ENCODE measurements around the gene SPAG17.
A peak's percentile ranks its signal among the peaks of the same experiment; 100 is the strongest.

The SPAG17 gene

DNA sequence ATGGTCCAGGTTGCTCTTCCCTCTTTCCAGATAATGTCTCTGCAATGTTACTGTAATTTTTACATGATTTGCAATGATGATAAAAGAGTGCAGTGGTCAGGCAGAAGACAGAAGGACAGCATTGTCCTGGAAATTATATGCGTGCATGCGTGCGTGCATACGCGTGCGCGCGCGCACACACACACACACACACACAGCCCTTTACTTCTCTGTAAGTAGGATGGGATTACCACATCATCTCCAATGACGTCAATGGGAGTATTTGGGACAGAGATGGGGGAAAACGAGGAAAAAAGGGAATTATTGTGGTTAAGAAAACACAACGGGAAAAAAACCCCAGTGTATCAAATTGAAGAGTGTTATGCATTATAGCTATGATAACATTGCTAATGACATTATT, 99.7 kb downstream of the SPAG17 start:
- Histone ChIP-seq H3K4me1 (ENCODE audit: control insufficient read depth in 1 of 2, insufficient read depth in 2 of 2, low read length in 2 of 2) (peaks cover 0 to 5% of the 10 kb centered on the region in 2 donors), H3K9me3 (ENCODE audit: control insufficient read depth in 1 of 2, low read length in 2 of 2) (no peaks in the 10 kb centered on the region), H3K4me3 (ENCODE audit: low read depth in 1 of 2, low read length in 2 of 2) (no peak overlapping the region), H3K27me3 (ENCODE audit: control insufficient read depth in 1 of 2, insufficient read depth in 2 of 2, low read length in 2 of 2) (no peaks in the 10 kb centered on the region), H3K36me3 (ENCODE audit: control insufficient read depth in 1 of 2, insufficient read depth in 2 of 2, low read length in 2 of 2) (no peaks in the 10 kb centered on the region), H3K9ac (ENCODE audit: low read depth in 1 of 2, low read length in 2 of 2) (no peak overlapping the region), H3K27ac (ENCODE audit: low read depth, low read length) (no peak overlapping the region)

DNA sequence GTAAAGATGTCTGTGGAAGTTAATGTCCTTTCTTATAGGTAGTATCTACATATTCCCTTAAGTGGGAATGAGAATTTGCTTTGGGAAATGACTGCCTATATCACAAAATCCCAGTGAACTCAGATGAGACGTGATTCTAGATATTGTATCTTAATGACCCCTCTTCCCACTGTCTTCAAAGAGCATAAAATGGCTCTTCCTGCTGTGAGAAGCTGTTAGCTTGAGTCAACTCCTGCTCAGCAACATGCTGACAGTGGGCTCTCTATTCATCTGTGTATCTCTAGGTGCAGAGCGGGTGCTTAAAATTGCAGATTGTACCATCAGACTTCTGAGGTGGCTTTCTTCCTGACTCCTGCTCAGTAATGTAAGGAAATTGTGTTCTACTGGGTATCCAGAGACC, 100.6 kb downstream of the SPAG17 start:
- no peaks in the 10 kb centered on the region for H3K9me3 ChIP-seq (ENCODE audit: control insufficient read depth in 1 of 2, low read length in 2 of 2)
- no peak overlapping the region for H3K9ac ChIP-seq (ENCODE audit: low read depth in 1 of 2, low read length in 2 of 2)
- no peaks in the 10 kb centered on the region for H3K36me3 ChIP-seq (ENCODE audit: control insufficient read depth in 1 of 2, insufficient read depth in 2 of 2, low read length in 2 of 2)
- H3K4me3 ChIP-seq (ENCODE audit: low read depth in 1 of 2, low read length in 2 of 2) = no peak overlapping the region
- H3K4me1 ChIP-seq (ENCODE audit: control insufficient read depth in 1 of 2, insufficient read depth in 2 of 2, low read length in 2 of 2) = peaks cover 0 to 5% of the 10 kb centered on the region in 2 donors
- no peak overlapping the region for H3K27ac ChIP-seq (ENCODE audit: low read depth, low read length)
- no peaks in the 10 kb centered on the region for H3K27me3 ChIP-seq (ENCODE audit: control insufficient read depth in 1 of 2, insufficient read depth in 2 of 2, low read length in 2 of 2)

DNA sequence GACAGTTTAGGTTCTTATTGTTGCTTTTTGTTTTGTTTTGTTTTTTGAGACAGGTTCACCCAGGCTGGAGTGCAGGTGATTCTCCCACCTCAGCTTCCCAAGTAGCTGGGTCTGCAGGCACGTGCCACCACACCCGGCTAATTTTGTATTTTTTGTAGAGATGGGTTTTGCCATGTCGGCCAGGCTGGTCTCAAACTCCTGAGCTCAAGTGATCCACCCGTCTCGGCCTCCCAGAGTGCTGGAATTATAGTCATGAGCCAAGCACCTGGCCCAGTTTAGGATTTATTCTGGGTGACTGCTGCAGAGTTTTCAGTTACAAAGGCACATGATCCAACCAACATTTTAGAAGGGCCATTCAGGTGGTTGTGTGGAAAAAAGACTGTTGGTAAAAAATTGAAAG, 102.0 kb downstream of the SPAG17 start:
- Histone ChIP-seq H3K4me3 (ENCODE audit: low read depth in 1 of 2, low read length in 2 of 2) (no peak overlapping the region), H3K36me3 (ENCODE audit: control insufficient read depth in 1 of 2, insufficient read depth in 2 of 2, low read length in 2 of 2) (no peaks in the 10 kb centered on the region), H3K27ac (ENCODE audit: low read depth, low read length) (no peak overlapping the region), H3K27me3 (ENCODE audit: control insufficient read depth in 1 of 2, insufficient read depth in 2 of 2, low read length in 2 of 2) (no peaks in the 10 kb centered on the region), H3K9me3 (ENCODE audit: control insufficient read depth in 1 of 2, low read length in 2 of 2) (no peaks in the 10 kb centered on the region), H3K9ac (ENCODE audit: low read depth in 1 of 2, low read length in 2 of 2) (no peak overlapping the region), H3K4me1 (ENCODE audit: control insufficient read depth in 1 of 2, insufficient read depth in 2 of 2, low read length in 2 of 2) (peaks cover 0 to 5% of the 10 kb centered on the region in 2 donors)

DNA sequence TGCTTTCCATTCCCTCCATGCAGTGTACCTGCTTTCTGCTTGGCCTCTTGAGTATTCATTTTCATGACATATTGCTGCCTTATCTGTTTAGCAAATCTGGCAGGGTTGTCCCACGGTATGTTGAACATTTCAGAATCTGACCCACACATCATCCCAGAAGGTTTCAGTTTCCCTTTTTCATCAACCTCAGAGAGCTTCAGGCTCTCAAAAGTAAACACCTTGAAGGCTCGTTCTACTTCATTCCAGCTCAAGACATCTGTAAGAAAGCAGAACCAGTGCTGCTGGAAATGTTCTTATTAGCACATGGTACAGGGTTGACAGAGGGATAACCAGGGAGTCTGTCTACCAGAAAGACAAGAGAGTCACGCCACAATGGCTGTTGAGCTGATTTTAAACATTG, 103.6 kb downstream of the SPAG17 start:
- Histone ChIP-seq H3K9ac (ENCODE audit: low read depth in 1 of 2, low read length in 2 of 2) (no peak overlapping the region), H3K27ac (ENCODE audit: low read depth, low read length) (no peak overlapping the region), H3K4me3 (ENCODE audit: low read depth in 1 of 2, low read length in 2 of 2) (no peak overlapping the region), H3K36me3 (ENCODE audit: control insufficient read depth in 1 of 2, insufficient read depth in 2 of 2, low read length in 2 of 2) (no peaks in the 10 kb centered on the region), H3K4me1 (ENCODE audit: control insufficient read depth in 1 of 2, insufficient read depth in 2 of 2, low read length in 2 of 2) (peaks cover 0 to 5% of the 10 kb centered on the region in 2 donors), H3K27me3 (ENCODE audit: control insufficient read depth in 1 of 2, insufficient read depth in 2 of 2, low read length in 2 of 2) (no peaks in the 10 kb centered on the region), H3K9me3 (ENCODE audit: control insufficient read depth in 1 of 2, low read length in 2 of 2) (no peaks in the 10 kb centered on the region)

GRCh38 chr1:118077331-118078045, 107.5 kb downstream of the SPAG17 start:
- no peak overlapping the region for H3K27ac ChIP-seq (ENCODE audit: low read depth, low read length)
- H3K9me3 ChIP-seq (ENCODE audit: control insufficient read depth in 1 of 2, low read length in 2 of 2) = no peaks in the 10 kb centered on the region
- no peak overlapping the region for H3K4me3 ChIP-seq (ENCODE audit: low read depth in 1 of 2, low read length in 2 of 2)
- H3K27me3 ChIP-seq (ENCODE audit: control insufficient read depth in 1 of 2, insufficient read depth in 2 of 2, low read length in 2 of 2) = no peaks in the 10 kb centered on the region
- no peak overlapping the region for H3K9ac ChIP-seq (ENCODE audit: low read depth in 1 of 2, low read length in 2 of 2)
- H3K36me3 ChIP-seq (ENCODE audit: control insufficient read depth in 1 of 2, insufficient read depth in 2 of 2, low read length in 2 of 2) = no peaks in the 10 kb centered on the region
- H3K4me1 ChIP-seq (ENCODE audit: control insufficient read depth in 1 of 2, insufficient read depth in 2 of 2, low read length in 2 of 2) = peaks cover 0 to 5% of the 10 kb centered on the region in 2 donors

DNA sequence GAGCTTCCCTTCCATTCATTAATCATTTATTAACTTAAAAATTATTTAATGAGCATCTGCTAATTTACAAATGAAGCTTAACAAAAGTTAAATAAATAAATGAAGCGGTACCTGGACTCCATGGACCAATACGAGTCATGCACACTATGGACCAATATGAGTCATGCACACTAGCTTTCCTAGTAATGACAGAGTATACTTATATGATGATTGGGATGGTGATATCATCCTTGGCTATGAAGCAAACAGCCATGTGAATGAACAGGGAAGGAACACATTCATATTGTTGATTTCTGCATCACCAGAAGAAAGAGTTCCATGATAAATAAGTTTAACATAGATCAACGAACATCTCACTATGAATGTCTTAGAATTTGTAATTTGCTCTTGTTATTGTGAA, 109.9 kb downstream of the SPAG17 start:
- no peaks in the 10 kb centered on the region for H3K9me3 ChIP-seq (ENCODE audit: control insufficient read depth in 1 of 2, low read length in 2 of 2)
- H3K4me1 ChIP-seq (ENCODE audit: control insufficient read depth in 1 of 2, insufficient read depth in 2 of 2, low read length in 2 of 2) = no peaks in the 10 kb centered on the region
- no peaks in the 10 kb centered on the region for H3K27me3 ChIP-seq (ENCODE audit: control insufficient read depth in 1 of 2, insufficient read depth in 2 of 2, low read length in 2 of 2)
- no peak overlapping the region for H3K9ac ChIP-seq (ENCODE audit: low read depth in 1 of 2, low read length in 2 of 2)
- H3K4me3 ChIP-seq (ENCODE audit: low read depth in 1 of 2, low read length in 2 of 2) = no peak overlapping the region
- H3K36me3 ChIP-seq (ENCODE audit: control insufficient read depth in 1 of 2, insufficient read depth in 2 of 2, low read length in 2 of 2) = no peaks in the 10 kb centered on the region
- H3K27ac ChIP-seq (ENCODE audit: low read depth, low read length) = no peak overlapping the region

GRCh38 chr1:118073648-118074435, 111.2 kb downstream of the SPAG17 start:
- no peak overlapping the region for H3K27ac ChIP-seq (ENCODE audit: low read depth, low read length)
- peak overlapping the region; percentile 13 to 16 for H3K4me3 ChIP-seq (ENCODE audit: low read depth in 1 of 2, low read length in 2 of 2)
- H3K27me3 ChIP-seq (ENCODE audit: control insufficient read depth in 1 of 2, insufficient read depth in 2 of 2, low read length in 2 of 2) = no peaks in the 10 kb centered on the region
- H3K9me3 ChIP-seq (ENCODE audit: control insufficient read depth in 1 of 2, low read length in 2 of 2) = no peaks in the 10 kb centered on the region
- no peaks in the 10 kb centered on the region for H3K36me3 ChIP-seq (ENCODE audit: control insufficient read depth in 1 of 2, insufficient read depth in 2 of 2, low read length in 2 of 2)
- no peaks in the 10 kb centered on the region for H3K4me1 ChIP-seq (ENCODE audit: control insufficient read depth in 1 of 2, insufficient read depth in 2 of 2, low read length in 2 of 2)
- no peak overlapping the region for H3K9ac ChIP-seq (ENCODE audit: low read depth in 1 of 2, low read length in 2 of 2)

DNA sequence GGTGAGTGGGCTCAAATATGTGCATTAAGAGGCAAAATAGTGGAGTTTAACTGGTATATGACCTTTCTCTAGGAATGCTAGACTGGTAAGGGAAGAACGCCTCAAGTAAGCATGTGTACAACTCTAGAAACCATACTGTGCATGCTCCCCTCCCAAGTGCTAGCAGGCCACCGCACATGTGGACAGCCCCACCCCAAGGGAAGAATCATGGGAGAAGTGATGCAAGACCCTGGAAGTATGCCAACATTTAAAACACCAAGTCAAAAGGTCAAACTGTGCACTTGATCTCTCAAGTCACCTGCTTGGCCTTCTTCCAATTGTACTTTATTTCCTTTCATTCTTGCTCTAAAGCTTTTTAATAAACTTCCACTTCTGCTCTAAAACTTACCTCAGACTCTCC, 135.0 kb downstream of the SPAG17 start:
- H3K4me3 ChIP-seq (ENCODE audit: low read depth in 1 of 2, low read length in 2 of 2) = no peak overlapping the region
- no peaks in the 10 kb centered on the region for H3K36me3 ChIP-seq (ENCODE audit: control insufficient read depth in 1 of 2, insufficient read depth in 2 of 2, low read length in 2 of 2)
- H3K27me3 ChIP-seq (ENCODE audit: control insufficient read depth in 1 of 2, insufficient read depth in 2 of 2, low read length in 2 of 2) = no peaks in the 10 kb centered on the region

DNA sequence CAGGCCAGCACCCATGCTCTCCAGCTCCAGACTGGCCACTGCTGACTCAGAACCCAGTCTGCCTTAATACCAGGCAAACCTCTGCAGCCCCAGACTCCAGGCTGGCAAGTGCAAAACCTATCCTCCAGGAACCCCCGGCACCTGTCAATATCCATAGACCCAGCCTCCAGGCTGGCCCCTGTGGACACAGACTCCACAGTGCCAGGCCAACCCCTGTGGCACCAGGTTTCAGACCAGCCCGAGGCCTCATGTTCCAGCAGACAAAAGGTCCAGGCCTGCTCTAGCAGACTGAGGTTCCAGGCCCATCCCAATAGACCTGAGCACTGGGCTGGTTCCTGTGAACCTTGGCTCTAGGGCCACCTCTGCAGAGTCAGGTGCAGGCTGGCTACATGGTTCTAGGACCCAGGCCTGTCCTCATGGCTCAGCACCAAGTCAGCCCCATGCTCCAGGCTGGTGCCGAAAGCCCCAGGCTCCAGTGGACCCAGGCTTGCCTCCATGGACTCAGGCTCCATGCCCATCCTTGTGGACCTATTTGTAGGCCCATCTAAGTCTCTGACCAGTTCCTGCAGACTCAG, 137.3 kb downstream of the SPAG17 start:
- no peak overlapping the region for H3K4me3 ChIP-seq (ENCODE audit: low read depth in 1 of 2, low read length in 2 of 2)
- H3K4me1 ChIP-seq (ENCODE audit: control insufficient read depth in 1 of 2, insufficient read depth in 2 of 2, low read length in 2 of 2) = no peaks in the 10 kb centered on the region
- no peak overlapping the region for H3K9ac ChIP-seq (ENCODE audit: low read depth in 1 of 2, low read length in 2 of 2)
- H3K9me3 ChIP-seq (ENCODE audit: control insufficient read depth in 1 of 2, low read length in 2 of 2) = no peaks in the 10 kb centered on the region
- H3K27me3 ChIP-seq (ENCODE audit: control insufficient read depth in 1 of 2, insufficient read depth in 2 of 2, low read length in 2 of 2) = no peaks in the 10 kb centered on the region
- no peaks in the 10 kb centered on the region for H3K36me3 ChIP-seq (ENCODE audit: control insufficient read depth in 1 of 2, insufficient read depth in 2 of 2, low read length in 2 of 2)
- no peak overlapping the region for H3K27ac ChIP-seq (ENCODE audit: low read depth, low read length)

More for the DNA sequence above, 135.0 kb downstream of the SPAG17 start:
- Histone ChIP-seq H3K9me3 (ENCODE audit: control insufficient read depth in 1 of 2, low read length in 2 of 2) (no peaks in the 10 kb centered on the region), H3K9ac (ENCODE audit: low read depth in 1 of 2, low read length in 2 of 2) (no peak overlapping the region), H3K27ac (ENCODE audit: low read depth, low read length) (no peak overlapping the region), H3K4me1 (ENCODE audit: control insufficient read depth in 1 of 2, insufficient read depth in 2 of 2, low read length in 2 of 2) (no peaks in the 10 kb centered on the region)

- H3K27ac ChIP-seq (ENCODE audit: low read depth, low read length) = no peak overlapping the region
- H3K4me1 ChIP-seq (ENCODE audit: control insufficient read depth in 1 of 2, insufficient read depth in 2 of 2, low read length in 2 of 2) = no peaks in the 10 kb centered on the region
- H3K27me3 ChIP-seq (ENCODE audit: control insufficient read depth in 1 of 2, insufficient read depth in 2 of 2, low read length in 2 of 2) = no peaks in the 10 kb centered on the region
- H3K9me3 ChIP-seq (ENCODE audit: control insufficient read depth in 1 of 2, low read length in 2 of 2) = no peaks in the 10 kb centered on the region
- H3K4me3 ChIP-seq (ENCODE audit: low read depth in 1 of 2, low read length in 2 of 2) = no peak overlapping the region
- no peak overlapping the region for H3K9ac ChIP-seq (ENCODE audit: low read depth in 1 of 2, low read length in 2 of 2)
- no peaks in the 10 kb centered on the region for H3K36me3 ChIP-seq (ENCODE audit: control insufficient read depth in 1 of 2, insufficient read depth in 2 of 2, low read length in 2 of 2)
Measured at GRCh38 chr1:118047006-118047649, 137.9 kb downstream of the SPAG17 start.

Measured in duodenal mucosa (tissue), 2 donors.